HG03378 (cell line): ENCODE measurements around the gene PACS1.
"Not testable (repeated sequence)": the region's sequence is repeated elsewhere in the genome, so short reads cannot be mapped to it uniquely, and the experiment has no call there.

Experiments used
- ATAC-seq: cut with Tn5 transposase; IDR thresholded peaks from one replicate; pipeline ENCODE4 v1.9.1; 2021; ENCODE audit warnings: mild to moderate bottlenecking, moderate library complexity; ENCODE audit not compliant: unreplicated experiment

Gene PACS1

GRCh38 chr11:66106786-66107599, 36.9 kb downstream of the PACS1 start:
- ATAC-seq = no peak

GRCh38 chr11:66107600-66108510, 37.8 kb downstream of the PACS1 start:
- no peak for ATAC-seq

GRCh38 chr11:66109294-66109693, 39.2 kb downstream of the PACS1 start:
- ATAC-seq = no peak

GRCh38 chr11:66111158-66111557, 41.1 kb downstream of the PACS1 start:
- ATAC-seq = no peak

- ATAC-seq = no peak
Measured at GRCh38 chr11:66112041-66112491, 42.0 kb downstream of the PACS1 start.

- ATAC-seq = no peak
Measured at GRCh38 chr11:66112601-66113499, 42.8 kb downstream of the PACS1 start.

GRCh38 chr11:66114957-66115356, 44.9 kb downstream of the PACS1 start:
- ATAC-seq = not testable (repeated sequence)

- ATAC-seq = peak; percentile 60
Measured at GRCh38 chr11:66115638-66116301, 45.7 kb downstream of the PACS1 start.

- no peak for ATAC-seq
Measured at GRCh38 chr11:66116576-66117361, 46.7 kb downstream of the PACS1 start.

GRCh38 chr11:66118847-66119246, 48.8 kb downstream of the PACS1 start:
- no peak for ATAC-seq

- ATAC-seq = no peak
Measured at GRCh38 chr11:66119348-66120133, 49.5 kb downstream of the PACS1 start.

- ATAC-seq = no peak
Measured at GRCh38 chr11:66121466-66121865, 51.4 kb downstream of the PACS1 start.

GRCh38 chr11:66123902-66124301, 53.8 kb downstream of the PACS1 start:
- no peak for ATAC-seq

- no peak for ATAC-seq
Measured at GRCh38 chr11:66124564-66124963, 54.5 kb downstream of the PACS1 start.

GRCh38 chr11:66126064-66126463, 56.0 kb downstream of the PACS1 start:
- ATAC-seq = no peak

- no peak for ATAC-seq
Measured at GRCh38 chr11:66126808-66127555, 56.9 kb downstream of the PACS1 start.

GRCh38 chr11:66130978-66131377, 60.9 kb downstream of the PACS1 start:
- ATAC-seq = no peak
